RPMI7951 (cell line): ENCODE measurements around the gene KCNB1. TPM values are rescaled to one million over a fixed set of nuclear protein-coding genes. Genes with fewer than 3 reads are reported as not detected.

Source experiments
- DNase-seq: peaks from one replicate; pipeline ENCODE4 v3.0.0-alpha.2; 2012; ENCODE audit warnings: low read depth
- total RNA-seq: library from RNA; depleted of rRNA; stranded (reverse); fragments of >200 nt; shearing (Covaris generic); gene quantifications from 2 replicates; pipeline ENCODE4 v1.2.3, GENCODE V29; 2014

The KCNB1 gene
- total RNA-seq, 1 experiment from 2014 or later: not detected

GRCh38 chr20:49469060-49469459, 13.4 kb downstream of the KCNB1 start:
- no peak for DNase-seq

- no peak for DNase-seq
Observed at GRCh38 chr20:49468412-49468811, 14.1 kb downstream of the KCNB1 start.

DNA sequence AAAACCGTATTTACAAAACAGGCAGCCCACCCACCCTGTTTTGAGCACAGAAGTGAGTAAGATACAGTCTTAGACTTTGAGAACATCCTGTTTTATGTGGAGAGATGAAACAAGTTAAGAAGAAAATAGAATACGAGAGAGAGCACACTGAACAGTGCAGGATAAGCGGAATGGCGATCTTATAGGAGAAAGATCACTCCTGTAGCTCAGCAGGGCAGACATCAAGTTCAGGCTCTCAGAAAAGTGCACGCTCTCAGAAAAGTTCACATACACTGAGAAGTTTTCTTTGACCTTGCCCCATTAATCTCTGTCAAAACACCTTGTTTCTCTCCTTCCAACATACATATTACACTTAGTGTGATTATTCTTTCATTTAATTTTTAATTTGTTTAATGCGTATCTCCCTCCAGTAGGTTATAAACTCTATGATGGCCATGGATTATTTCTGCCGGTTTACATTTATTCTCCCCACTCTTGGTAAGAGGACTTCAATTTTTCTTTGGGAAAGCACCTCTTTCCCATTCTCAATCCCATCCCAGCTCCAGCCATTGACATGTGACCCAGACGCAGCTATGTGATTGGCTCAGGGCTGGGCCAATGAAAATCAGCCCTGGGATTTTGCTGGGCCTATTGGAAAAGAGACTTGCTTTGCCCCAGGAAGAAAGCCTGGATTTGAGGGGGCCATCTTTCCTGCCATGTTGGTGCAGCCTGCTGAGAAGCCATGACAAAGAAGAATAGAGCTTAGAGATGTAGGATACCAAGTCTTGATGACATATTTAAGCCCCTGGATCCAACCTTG, 16.2 kb downstream of the KCNB1 start:
- DNase-seq: no peak

GRCh38 chr20:49464556-49464955, 17.9 kb downstream of the KCNB1 start:
- DNase-seq: no peak

DNA sequence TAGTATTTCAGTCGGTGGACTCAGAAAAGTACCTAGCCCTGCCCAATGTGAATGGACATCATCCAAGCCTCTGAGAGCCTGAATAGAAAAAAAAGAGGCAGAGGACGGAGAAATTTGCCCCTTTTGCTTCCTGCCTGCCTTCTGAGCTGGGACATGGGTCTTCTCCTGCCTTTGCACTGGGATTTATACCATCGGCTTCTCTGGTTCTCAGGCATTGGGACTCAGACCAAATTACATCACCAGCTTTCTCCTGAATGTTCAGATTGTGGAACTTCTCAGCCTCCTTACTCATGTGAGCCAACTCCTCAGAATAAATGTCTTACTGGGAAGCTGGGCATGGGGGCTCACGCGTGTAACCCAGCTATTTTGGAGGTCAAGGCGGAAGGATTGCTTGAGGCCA, 19.8 kb downstream of the KCNB1 start:
- DNase-seq: no peak

- no peak for DNase-seq
Observed at GRCh38 chr20:49461894-49462620, 20.4 kb downstream of the KCNB1 start.

GRCh38 chr20:49460916-49461315, 21.6 kb downstream of the KCNB1 start:
- DNase-seq: peak; percentile 85

DNA sequence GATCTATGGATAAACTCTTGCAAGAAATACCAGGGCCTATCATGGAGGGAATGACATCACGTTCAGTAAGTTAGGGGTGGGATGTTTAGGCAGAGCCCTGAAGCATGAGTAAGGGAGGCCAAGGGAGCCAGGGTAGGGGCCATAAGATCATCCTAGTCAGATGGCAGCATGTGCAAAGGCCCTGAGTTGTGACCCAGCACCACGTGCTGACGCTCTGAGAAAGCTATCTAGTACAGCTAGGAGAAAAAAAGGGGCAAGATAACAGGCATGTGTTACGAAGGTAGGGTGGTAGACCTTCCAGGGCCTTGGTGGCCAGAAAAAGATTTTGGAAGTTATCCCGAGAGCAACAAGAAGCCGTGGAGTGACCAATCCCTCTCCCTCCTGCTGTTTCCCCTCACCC, 22.3 kb downstream of the KCNB1 start:
- no peak for DNase-seq

- DNase-seq: no peak
Observed at GRCh38 chr20:49459684-49460083, 22.8 kb downstream of the KCNB1 start.

- DNase-seq: no peak
Observed at GRCh38 chr20:49457444-49457843, 25.0 kb downstream of the KCNB1 start.

DNA sequence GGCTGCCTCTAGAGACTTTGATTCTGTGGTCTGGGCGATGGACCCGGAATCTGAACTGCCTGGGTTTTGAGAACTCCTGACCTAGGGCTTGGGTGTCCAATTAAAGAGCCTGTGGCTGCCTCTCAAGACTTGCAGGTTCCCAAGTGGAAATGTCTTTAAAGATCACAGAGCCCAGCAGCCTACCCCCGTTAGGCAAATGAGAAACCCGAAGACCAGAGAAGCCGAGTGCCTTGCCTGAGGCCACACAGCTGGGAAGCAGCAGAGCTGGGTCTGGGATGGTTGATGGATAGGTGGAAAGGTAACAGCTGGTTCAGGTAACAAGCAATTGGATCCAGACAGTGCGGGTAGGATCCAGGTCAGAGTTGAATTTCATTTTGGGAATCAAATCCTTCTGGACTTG, 25.8 kb downstream of the KCNB1 start:
- no peak for DNase-seq

GRCh38 chr20:49455691-49456090, 26.8 kb downstream of the KCNB1 start:
- no peak for DNase-seq

DNA sequence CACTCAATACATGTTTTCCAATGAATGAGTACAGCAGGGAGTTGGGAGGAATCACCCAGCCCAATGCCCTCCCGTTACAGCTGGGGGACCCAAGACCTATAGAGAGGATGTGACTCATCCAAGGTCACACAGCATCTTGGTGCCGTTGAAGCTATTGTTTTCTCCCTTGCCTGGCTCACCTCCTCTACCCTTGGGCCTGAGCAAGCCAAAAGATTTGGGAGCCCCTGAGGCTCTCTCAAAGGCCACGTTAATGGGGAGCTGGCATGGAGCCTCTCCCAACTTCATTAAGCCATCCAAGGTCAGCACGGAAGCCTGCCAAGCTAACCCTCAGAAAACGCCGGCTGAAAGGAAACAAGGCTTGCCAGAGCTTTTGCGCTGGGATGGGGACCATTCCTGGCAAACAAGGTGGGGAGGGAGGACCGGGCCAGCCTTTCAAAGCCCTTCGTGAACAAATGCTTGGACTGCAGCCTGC, 30.4 kb downstream of the KCNB1 start:
- peak; percentile 86 for DNase-seq

GRCh38 chr20:49450281-49450721, 32.2 kb downstream of the KCNB1 start:
- DNase-seq: peak; percentile 42

DNA sequence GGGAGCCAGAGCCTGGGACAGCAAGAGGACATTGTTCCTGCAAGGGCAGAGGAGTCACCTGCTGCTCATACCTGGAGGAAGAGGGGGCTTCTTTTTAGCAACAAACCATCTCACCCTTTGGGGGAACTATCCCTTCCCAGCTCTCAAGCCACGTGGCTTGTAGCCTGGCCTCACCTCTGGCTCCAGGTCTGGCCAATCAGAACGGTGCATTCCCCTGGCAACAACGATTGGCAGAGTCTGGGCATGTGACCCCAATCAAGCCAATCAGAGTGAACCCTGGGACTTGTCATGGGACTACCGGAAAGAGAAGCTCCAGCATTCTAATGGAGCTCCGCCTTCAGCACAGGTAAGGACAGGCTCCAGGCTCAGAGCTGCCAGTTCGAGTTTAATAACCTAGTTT, 33.6 kb downstream of the KCNB1 start:
- no peak for DNase-seq

DNA sequence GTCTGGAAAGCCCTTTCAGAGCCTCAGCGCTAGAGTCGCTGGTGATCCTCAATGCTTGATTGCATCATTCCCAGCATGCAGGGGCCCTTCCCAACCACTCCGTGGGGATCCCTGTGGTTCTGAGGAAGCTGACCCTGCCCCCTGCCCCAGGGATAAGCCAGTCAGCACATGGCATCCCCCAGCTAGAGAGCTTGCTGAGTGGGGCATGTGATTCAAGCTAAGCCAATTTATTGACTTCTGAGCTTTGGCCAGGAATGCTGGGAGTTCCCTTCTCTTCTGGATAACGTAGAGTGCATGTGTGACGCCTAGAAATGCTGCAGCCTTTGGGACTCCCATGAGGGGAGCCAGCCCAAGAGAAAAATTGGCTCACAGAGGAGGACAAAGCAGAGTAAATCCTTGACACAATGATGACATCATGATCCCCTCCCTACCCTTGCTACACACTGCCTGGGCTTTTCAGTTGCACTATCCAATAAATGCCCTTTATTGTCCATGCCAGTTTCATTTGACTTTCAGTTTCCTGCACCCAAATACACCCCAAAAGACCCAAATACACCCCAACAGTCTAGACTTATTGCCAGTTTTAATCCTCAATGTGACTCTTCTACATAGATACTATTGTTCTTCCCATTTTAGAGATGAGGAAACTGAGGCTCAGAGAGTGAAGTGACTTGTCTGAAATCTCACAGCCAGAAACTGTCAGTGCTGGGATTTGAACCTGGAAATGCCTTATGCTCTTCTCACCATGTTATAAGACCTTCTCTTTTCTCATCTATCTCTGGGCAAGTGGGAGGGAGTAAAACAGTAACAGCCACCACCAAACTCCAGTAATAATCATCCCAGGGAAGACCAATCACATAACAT, 34.3 kb downstream of the KCNB1 start:
- DNase-seq: no peak

DNA sequence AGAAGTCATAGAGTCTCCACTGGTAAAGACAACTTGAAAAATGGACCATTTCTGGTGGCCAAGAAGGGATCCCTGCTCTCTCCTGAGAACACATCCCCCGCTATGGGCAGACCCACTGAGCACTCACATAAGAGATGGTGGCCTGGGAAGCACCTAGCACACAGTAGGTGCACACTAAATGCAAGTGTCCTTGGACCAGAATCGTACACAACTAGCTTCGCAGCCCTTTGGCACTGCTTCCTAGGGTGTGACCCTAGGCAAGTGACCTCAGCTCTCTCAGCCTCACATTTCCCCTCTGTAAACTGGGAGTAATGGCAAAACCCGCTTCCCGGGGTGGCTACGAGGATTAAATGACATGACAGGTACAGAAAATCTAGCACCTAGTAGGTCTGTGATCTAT, 35.1 kb downstream of the KCNB1 start:
- no peak for DNase-seq

DNA sequence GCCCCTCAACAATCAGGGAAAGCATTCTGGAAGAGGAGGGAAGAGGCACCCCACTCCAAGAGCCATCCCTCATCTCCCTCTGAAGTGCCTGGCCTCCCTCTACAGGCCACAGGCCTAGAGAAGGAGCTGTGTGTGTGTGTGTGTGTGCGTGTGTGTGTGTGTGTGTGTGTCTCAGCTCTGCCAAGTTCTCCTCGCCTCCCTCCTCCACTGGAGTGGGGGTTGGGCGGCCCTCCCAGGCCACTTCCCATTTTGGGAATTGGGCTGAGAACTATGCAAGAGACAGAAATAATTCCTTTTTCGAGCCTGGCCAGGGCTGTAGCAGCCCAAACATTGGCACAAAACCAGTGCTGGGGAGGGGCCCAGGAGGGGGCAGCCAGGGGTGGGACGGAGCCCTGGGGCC, 35.7 kb downstream of the KCNB1 start:
- peak; percentile 34 for DNase-seq

DNA sequence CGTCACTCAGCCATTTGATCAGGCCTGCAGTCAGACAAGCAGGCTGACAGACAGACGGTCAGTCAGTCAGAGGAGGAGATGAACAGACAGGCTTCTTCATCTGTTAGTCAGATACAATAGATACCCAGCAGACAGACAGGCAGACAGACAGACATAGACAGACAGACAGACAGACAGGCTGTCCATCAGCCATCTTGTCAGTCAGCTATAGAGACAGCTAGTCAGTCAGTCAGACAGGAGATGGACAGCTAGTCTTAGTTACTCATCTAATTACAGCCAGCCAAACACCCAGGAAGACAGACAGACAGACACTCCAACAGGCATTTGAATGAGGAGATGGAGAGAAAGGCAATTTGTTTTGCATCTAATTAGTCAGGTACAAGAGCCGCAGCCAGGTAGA, 36.4 kb downstream of the KCNB1 start:
- no peak for DNase-seq

- no peak for DNase-seq
Observed at GRCh38 chr20:49445176-49445575, 37.3 kb downstream of the KCNB1 start.

DNA sequence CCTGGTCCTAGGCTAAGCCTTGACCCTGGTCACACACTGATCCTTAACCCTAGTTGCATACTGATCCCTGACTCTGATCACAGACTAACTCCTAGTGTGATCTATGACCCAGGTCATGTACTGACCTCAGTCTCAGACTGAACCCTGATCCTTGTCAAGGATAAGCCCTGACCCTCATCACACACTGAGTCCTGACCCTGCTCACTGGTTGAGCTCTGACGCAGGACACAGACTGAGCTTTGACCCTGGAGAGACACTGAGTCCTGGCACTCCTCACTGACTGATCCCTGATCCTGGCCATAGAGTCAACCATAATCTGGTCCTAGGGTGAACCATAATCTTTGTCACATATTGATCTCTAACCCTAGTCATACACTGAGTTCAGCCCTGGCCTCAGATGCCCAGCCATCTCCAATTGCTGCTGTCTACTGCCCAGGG, 37.9 kb downstream of the KCNB1 start:
- no peak for DNase-seq

GRCh38 chr20:49437057-49437456, 45.4 kb downstream of the KCNB1 start:
- DNase-seq: no peak
